Stimulated activated CD8-positive, alpha-beta memory T cell treated with anti-CD3 and anti-CD28 coated beads, Interleukin-7, amount 100 ng/mL, for 48 hours (primary cell): ENCODE data around the gene PRODH.
"Not testable (repeated sequence)": the region's sequence is repeated elsewhere in the genome, so short reads cannot be mapped to it uniquely, and the experiment has no call there.

ENCODE experiments used
- DNase-seq, 2 donors: peaks; one replicate each; pipeline ENCODE4 v3.0.0-alpha.2; 2020; ENCODE audit warnings: low read depth in 1 of 2; ENCODE audit errors: extremely low read depth in 1 of 2

The PRODH gene

DNA sequence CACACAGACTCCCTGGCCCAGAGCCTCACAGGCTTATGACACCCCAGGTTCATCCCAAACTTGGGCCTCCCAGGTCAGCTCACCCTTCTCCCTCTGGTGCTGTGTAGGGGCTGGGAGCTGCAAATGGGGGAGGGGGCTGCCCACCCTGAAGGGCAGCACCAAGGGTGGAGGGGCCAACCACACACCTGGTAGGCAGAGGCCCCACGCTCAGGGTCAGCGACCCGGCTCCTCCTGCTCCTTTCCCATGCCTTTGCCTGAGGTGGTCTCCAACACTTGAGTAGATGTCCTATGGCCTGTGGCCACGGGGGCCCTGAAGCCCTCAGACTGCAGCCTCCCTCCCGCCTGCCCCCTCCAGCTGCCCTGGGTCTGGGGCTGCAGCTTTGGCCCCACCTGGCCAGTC is 26.5 kb downstream of the PRODH start:
- DNase-seq = no peak

DNA sequence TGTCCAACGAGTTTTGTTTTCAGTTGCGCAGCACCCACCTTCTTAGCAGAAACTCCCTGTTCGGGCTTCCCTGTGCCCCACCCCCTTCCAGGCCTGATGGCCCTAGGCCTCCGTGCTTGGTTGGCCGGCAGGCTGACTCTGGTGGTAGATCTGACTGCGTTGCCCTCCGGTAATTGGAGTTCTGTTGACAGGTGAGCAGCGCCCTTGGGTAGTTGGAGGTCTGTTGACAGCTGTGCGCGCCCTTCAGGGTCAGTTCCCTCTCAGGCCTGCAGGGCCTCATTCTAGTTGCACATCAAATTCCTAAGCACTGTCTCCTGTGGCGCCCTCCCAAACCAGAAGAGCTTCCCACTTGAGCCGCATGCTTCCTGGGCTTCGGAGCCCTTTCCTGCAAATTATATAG is 29.2 kb downstream of the PRODH start:
- no peak for DNase-seq

- not testable (repeated sequence) for DNase-seq
These were observed 29.7 kb downstream of the PRODH start for GRCh38 chr22:18906410-18906745.

- no peak for DNase-seq
These were observed 30.3 kb downstream of the PRODH start, which contains the start of gene DGCR6 for GRCh38 chr22:18905540-18906409. DGCR6 (plus strand) TSS chr22:18906320; CDS start chr22:18906375, 55 bp downstream.

DNA sequence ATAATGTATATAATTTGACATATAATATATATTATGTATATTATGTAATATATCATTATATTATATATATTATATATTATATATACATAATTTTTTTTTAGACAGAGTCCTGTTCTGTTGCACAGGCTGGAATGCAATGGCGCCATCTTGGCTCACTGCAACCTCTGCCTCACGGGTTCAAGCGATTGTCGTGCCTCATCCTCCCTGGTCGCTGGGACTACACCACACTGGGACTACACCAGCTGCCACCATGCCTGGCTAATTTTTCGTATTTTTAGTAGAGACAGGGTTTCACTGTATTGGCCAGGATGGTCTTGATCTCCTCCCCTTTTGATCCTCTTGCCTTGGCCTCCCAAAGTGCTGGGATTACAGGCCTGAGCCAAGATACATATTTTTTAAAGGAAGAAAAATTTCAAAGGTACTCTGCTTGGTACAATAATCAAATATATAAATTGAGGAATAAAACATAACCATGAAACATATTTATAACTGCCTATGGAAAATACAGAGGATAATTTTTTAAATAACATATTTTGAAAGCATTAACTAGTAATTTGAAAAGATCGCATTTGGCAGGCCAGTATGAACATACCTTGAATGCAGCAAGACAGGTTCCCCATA is 39.9 kb downstream of the PRODH start:
- peak in 1 of 2 donors; percentile 1 for DNase-seq

DNA sequence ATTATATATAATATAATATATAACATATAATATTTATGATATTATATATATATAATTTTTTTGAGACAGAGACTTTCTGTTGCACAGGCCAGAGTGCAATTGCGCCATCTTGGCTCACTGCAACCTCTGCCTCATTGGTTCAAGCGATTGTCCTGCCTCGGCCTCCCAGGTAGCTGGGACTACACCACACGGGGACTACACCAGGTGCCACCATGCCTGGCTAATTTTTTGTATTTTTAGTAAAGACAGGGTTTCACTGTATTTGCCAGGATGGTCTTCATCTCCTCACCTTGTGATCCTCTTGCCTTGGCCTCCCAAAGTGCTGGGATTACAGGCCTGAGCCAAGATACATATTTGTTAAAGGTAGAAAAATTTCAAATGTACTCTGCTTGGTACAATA is 42.3 kb downstream of the PRODH start:
- DNase-seq = not testable (repeated sequence)

DNA sequence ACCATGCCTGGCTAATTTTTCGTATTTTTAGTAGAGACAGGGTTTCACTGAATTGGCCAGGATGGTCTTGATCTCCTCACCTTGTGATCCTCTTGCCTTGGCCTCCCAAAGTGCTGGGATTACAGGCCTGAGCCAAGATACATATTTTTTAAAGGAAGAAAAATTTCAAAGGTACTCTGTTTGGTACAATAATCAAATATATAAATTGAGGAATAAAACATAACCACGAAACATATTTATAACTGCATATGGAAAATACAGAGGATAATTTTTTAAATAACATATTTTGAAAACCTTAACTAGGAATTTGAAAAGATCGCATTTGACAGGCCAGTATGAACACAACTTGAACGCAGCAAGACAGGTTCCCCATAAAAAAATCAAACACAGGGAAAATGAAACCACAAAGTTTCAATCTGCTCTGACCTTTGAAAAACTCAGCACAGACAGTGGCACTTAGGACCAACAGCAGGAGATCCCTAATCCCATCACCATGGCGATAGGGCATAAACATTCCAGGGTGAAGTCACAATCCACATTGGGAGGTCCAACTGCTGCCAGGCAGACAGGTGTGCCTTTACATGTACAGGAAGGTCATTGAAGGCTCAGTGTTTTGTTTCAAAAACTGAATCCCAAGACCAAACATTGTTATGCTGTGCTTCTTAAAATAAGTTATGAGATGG is 45.4 kb downstream of the PRODH start:
- not testable (repeated sequence) for DNase-seq

DNA sequence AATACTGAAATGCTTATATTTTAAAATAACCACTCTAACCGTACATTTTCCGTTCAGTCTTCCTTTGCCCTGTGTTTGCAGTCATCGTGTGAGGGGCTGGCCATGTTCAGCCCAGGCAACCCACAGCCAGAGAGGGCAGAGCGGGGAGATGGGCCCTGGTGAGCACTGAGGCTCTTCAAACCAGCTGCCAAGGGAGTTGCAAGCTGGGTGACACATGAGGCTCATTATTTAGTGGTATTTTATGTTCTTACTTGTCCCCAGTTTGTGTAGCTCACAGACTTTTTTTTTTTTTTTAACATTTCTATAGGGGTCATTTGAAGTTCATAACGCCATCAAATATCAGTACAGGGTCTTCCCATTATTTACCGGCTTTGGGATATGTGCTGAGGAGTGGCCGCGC is 48.0 kb downstream of the PRODH start:
- DNase-seq = no peak

GRCh38 chr22:18884465-18884864 is 51.6 kb downstream of the PRODH start:
- not testable (repeated sequence) for DNase-seq

- DNase-seq = peak; percentile 22 to 45
These were observed 54.8 kb downstream of the PRODH start for GRCh38 chr22:18881260-18881659.
